NCI-H2227 treated with DMSO at 0.1 percent for 48 hours (cell line): Measurements from ENCODE around the gene WNT5B.

Experiments
- DNase-seq: peaks from one replicate; lab custom pipeline; 2025; lab: John Stamatoyannopoulos, UW

Gene WNT5B

DNA sequence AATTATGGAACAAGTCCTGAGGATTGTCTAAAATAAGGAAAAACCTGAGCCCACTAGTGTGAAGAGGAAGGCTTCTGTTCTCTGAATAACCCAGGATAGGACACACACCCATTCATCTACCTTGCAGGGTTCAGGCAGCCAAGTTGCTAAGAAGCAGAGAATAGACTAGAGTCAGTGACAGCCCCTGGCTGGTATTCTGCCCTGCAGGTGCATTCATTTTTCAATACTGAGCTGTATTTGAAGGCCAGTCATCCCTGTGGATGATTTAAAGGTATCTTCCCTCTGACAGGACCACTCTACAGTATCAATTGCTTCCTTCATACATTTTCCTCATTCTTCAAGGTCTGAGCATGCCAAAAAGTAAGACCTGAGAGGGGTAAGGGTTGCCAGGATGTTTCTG lies 22.9 kb downstream of the WNT5B start:
- DNase-seq: no peak

DNA sequence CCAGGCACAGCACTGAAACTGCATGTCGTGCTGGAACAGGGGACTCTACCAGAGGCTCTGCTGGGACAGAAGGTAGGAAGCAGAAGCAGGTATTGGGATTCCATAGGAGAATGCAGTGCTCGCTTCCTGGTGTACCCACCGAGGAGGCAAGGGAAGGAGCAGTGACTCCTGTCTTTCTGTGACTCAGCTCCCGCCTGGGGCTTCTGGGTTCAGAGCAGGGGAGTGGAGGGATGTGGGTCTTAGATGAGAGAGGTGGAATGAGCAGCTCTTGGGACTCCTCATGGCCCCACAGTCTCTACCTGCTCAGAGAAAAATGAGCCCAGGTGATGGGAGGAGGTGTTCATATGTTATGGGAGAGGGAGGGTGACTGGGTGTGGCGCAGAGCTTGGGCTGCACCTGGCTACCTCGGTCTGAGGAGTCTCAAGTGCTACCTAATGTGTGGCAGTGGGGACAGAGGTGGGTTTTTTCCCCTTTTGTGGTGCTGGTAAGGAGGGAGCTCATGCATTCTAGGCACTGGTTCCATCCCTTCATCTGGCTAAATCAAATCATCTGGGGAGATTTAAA lies 26.3 kb downstream of the WNT5B start:
- no peak for DNase-seq

DNA sequence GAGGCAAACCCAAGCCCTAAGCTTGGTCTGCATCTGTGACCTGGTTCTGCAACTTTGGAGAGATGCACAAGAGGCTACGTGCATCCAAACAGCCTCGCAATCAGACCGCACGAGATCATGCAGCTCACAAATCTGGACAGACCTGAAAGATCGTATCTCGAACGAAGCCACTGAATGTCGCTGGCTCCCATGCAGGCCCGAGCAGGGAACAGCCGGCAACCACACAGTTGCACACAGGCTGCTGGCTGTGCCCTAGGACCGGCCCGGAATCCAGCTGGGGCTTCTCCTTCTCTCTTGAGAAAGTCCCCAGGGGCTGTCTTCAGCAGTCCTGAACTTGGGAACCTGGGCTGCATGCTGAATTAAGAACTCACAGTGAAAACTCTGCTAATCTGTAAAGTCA lies 27.9 kb downstream of the WNT5B start:
- no peak for DNase-seq

DNA sequence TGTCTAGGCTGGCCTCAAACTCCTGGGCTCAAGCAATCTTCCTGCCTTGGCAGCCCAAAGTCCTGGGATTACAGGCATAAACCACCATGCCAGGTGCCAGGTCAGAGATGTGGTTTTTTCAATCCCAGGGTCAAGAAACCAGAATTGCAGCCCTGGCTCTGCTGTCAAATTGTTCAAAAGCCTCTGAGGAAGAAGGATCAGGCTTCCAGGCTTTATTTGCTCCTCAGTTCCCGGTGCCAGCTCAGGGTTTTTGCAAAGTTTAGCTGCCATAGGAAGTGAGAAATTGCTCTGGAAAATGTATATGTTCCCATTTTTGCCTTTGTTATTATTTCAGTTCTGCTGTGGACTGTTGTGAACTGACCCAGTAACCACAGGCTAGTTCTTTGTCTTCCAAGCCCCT lies 28.7 kb downstream of the WNT5B start:
- no peak for DNase-seq

DNA sequence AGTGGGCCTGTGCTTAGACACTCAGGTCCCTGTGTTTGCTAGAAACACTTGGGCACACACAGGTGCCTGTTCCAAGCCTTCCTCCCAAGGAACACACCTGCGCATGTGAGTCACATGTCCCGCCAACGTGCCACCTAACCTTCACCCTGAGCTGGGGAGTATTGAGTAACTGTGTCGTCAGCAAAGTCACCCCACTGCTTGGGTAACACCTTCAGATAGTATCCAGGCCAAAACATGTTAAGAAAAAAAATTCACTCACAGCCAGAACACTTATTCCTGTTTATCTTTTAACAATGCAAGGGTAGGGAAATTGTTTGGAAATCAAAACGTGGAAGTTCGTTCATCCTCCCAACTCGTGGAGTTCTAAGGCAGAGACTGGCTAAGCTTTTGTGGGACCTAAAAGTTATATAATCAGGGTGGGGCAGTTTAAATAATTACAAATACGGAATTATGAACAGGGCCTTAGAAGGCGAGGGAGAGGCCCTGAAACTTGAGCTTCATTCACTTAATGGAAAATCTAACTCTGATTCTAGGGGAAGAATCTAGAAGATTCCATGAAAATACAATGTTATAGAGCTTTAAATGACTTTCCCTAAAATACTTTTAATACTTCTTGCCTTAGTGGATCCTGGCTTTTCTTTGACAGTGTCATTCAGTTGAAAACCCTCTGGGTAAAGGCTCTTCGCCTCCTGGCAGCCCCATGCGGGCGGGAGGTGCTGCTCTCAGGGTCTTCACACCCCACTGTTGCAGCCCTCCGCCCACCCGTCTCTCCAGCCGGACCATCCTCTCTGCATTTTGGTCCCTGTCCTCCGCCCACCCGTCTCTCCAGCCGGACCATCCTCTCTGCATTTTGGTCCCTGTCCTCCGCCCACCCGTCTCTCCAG lies 31.5 kb downstream of the WNT5B start:
- no peak for DNase-seq

DNA sequence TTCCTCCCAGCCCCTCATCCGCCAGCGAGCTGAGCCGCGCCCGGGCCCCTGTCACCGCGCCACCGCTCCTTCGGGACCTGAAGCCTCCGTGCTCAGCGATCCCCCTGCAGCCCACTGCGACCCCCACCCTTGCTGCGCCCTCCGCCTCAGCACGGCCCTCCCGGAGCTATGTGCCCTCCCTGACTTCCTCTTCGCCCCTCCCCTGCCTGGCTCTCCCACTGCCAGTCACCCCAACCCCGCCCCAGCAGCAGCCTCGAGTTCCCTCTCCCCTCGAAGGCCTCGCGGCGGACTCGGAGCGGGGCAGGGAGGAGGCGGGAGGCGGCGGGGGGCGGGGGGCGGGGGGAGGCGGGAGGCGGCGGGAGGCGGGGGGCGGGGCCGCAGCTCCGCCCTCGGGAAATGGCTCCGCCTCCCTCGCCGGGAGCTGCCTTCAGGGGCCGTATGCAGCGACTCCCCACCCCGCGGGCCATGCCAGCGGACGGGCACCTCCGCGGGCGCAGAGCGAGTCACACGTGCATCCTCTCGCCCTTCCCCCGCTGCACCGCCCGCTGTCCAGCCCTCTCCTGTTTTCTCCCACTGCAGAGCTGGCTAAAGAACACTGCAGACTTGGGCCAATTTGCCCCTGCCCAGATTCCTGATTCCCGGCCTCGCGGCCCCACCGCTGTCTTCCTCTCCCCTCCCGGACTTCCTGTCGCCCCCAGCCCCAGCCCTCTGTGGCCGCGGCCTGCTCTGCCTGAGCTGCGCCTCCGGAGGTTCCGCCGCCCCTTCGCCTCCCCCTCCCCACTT lies 32.7 kb downstream of the WNT5B start:
- peak; percentile 45 for DNase-seq

DNA sequence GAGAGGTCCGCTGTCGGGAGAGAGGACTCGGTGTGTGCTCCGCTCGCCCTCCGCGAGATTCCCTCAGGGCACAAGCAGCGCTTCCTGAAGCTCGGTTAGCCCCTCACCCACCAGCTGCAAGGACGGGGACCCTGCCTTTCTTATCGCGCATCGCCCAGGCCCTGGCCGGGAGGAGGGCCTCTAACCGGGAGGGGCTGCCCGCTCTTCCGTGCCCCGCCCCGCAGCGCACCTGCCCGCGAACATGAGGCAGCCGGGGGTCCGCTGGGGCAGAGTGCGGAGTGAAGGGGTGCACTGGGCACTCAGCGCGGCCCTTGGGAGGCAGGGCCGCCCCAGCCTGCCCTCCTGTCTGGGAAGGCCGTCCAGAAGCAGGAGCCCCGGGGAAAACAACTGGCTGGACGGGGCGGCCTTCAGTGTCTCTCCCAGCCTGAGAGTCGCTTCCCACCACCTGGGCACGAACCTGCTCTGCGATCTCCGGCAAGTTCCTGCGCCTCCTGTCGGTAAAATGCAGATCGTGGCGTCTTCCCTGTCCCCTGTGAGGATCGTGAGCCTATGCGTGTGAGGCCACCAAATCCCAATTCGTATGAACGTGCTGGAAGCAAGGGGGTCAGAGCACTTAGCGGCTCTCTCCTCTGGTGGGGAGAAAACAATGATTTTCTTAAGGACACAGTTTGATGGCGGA lies 33.9 kb downstream of the WNT5B start:
- DNase-seq: peak; percentile 7

DNA sequence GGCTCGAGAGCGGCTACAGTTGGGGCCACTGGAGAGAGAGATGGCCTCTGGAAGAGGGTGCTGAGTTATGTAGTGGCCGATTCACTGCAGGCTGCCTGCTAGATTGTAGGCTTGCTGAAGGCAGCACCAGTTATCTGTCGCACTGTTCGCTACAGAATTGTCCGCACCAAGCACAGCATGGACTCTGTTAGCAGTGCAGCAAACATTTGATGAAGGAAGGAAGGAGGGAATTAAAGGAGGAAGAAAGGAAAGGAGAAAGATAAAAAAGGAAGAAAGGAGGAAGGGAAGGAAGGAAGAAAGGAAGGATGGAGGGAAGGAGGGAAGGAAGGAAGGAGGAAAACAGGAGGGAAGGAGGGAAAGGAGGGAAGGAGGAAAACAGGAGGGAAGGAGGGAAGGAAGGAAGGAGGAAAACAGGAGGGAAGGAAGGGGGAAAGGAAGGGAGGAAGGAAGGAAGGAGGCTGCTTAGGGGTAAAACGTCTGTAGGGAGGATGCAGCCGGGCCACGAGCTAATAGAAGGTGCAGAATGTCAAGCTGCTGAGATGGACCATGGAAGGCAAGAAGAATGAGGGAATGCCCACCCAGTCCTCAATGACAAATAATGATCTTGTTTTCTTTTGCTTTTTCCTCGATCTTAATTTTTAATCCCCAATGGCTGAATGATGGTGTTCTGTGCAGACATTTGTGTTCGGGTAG lies 34.6 kb downstream of the WNT5B start:
- DNase-seq: no peak

DNA sequence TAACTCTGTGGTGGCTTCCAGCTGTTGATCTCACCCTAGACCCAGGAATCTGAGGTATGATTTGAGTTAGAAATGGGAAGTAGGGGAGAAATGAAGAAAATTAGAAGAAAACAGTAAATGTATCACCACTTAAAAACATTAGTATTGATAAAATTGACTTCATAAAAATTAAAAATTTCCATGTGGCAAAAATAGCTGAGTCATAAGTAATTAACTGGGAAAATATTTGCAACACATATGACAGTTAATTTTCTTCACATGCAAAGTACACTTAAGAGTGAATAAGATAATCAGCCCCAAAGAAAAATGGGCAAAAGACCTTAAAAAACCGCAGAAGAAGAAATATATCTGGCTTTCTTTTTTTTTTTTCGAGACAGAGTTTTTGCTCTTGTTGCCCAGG lies 36.3 kb downstream of the WNT5B start:
- no peak for DNase-seq

DNA sequence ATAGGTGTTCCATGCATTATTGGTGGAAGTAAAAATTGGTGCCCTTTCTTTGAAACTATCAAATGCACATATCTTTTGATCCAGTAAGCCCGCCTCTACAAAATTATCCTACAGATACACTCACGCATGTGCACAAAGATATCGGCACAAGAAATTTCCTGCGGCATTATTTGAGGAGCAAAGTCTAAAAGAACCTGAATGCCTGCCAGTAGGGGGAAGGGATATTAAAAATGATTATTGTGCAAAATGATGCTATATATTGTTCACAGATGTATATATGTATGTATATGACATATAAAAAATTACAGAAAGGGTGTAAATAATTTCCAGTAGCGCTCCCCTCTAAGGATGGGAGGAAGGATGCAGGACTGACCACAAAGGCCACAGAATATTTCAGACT lies 37.2 kb downstream of the WNT5B start:
- DNase-seq: no peak

DNA sequence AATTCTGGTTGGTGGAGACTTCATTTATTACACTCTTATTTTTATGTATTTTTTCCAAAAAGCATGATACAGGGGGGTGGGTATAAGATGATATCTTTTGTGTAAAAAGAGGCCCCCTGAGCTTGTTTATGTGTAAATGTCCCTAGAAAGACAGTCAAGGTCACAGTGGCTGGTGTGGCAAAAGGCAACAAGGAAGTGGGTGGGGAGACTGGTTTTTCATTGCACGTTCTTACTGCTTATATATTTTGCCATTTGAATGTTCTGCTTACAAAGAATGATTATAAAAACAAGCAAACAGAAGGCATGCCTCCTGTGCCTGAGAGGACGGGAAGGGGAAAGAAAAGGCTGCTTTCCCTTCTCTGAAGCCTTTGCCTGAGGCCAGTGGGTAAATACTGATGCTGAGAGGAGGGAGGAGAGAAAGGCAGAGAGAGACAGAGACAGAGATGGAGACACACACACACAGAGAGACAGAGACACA lies 37.7 kb downstream of the WNT5B start:
- no peak for DNase-seq

DNA sequence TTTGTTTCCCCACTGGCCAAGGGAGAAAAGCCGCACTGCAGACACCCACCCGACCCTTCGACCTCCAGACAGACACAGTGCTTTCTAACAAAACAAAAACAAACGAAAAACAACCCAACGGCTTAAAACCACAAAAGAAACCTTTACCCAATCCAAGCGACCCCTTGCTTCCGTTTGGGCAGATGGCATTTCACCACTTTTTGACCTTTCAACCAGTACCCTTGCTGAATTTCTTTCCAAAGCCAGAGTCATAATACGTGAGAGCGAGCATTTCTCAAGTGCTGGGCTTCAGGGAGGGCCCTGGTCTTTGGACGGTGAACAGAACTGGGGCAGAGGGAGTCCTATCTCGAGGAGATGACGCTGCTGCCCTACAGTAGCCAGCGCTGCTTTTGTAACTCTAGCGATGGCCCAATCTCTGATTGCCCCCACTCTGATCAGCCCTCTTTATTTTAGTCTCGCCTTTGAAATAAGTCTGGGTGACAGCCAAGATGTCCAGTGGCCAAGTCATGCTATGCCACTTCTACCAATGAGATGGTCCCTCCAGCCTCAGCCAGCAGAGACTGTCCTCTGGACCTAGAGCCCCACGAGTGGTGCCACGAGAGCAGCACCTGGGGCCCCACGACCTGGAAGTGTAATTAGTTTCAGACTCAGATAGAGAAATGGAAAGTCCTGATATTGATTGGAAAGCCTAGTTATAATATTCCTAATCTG lies 40.0 kb downstream of the WNT5B start:
- no peak for DNase-seq

DNA sequence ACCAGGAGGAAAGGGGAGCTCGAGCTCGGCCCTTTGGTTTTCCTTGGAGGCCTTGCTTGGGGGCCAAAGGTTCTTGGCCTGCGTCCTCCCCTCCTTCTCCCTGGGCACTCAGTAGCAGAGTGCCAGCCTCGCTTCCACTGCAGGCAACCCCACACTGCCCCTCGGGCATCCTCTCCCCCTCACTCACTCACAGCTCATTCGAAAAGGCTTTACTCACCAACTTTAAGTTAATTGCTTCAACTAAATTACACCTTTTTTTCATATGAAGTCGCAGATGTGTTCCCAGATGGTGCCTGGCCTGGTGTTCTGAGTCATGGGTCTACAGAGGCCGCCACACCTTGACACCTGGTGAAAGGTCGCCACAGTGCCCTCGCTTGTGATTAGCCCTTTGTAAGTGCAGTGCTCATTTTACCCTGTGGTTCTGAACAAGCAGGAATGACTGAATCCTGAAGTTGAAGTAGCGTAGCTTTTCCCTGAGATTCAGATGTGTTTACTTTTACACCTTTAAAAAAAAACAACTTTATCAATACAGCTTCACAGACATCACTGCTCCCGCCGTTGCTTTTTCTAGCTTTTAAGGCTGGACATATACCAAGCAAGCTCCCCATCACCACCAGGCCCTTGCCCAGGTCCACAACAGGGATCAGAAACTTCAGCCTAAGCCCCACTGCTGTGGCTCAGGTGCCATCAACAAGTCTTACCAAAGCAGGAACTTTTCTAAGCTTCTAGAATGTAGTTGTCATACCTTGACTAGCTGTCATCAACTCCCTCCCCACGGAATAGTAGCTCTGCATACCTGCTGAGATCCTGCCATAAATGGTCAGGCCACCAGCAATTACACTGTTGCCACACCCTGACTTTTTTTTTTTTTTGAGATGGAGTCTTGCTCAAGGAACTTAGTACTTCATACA lies 41.6 kb downstream of the WNT5B start:
- no peak for DNase-seq

DNA sequence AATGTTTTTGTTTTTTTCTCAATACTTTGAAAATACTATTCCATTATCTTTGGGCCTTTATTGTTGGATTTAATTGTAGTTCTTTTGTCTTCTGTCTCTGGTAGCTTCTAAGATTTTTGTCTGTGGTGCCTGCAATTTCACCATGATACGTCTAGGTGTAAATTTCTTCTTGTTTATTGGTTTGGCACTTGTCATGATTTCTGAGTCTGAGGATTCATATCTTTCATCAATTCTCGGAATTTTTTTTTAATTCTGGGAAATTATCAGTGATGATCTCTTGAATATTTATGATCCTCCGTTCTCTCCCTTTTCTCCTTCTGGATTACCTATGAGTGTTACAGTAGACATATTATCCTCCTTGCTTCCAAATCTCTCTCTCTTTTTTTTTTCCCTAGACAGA lies 47.0 kb downstream of the WNT5B start:
- no peak for DNase-seq

DNA sequence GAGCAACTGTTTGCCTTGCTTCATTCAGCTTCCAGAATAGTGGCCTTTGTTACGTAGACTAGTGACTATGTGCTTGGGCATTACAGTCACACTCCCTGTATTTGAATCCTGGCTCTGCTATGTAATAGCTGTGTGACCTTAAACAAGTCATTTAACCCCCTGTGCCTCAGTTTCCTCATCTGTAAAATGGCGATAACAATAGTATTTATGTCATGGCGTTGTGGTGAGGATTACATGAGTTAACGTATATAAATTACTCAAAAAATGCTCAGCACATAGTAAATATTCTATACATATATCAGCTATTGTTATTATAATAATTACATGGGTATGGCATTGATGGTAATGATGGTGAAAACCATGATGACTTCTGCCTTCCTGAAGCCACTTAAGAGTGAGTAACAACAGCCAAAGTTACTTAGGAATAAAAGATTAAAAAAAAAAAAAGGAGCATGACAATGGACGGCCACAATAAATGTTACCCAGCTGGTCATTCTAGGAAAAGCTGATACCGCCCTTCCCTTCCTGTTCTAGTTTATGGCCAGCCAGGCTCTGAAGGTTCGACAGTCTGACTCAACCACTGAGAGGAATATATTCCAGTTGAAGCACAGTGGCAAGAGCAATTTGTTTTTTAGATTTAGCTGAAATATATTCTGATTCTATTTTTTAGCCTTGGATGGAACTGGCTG lies 51.9 kb downstream of the WNT5B start:
- no peak for DNase-seq

DNA sequence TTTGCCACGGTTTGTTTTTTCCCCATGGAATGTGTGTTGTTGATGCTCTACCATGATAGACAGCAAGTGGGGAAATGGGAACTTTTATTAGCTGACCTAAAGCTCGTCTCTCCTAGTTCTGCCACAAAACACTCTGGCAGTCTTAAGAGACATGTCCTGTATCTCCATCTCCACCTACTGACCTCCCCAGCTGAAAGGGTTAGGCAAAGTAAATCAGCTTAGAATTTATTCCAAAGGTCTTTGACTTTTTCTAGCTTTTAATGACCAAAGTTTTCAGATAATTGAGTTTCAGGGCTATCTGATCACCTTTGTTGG lies 52.4 kb downstream of the WNT5B start:
- DNase-seq: no peak

DNA sequence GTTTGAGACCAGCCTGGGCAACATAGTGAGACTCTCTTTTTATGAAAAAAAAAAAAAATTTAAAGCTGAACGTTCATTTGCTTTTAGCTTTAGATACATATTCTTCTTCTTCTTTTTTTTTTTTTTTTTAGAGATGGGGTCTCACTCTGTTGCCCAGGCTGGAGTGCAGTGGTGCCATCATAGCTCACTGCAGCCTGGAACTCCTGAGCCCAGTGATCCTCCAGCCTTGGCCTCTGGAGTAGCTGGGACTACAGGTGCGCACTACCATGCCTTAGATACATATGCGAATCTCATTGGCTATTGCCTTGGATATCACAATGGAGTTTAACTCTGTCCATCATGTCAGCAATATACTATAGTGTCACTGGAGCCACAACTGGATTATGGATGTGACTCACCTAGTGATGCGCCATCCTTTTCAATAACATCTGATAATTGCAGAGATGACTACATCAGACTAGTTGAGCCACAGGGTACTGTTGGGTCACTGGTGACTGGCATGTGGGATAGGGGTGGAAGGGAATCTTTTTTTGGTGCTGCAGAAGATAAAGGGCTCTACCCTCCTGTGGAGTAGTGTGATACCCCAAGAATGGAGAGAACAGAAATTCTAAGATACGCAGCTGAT lies 59.2 kb downstream of the WNT5B start:
- no peak for DNase-seq

DNA sequence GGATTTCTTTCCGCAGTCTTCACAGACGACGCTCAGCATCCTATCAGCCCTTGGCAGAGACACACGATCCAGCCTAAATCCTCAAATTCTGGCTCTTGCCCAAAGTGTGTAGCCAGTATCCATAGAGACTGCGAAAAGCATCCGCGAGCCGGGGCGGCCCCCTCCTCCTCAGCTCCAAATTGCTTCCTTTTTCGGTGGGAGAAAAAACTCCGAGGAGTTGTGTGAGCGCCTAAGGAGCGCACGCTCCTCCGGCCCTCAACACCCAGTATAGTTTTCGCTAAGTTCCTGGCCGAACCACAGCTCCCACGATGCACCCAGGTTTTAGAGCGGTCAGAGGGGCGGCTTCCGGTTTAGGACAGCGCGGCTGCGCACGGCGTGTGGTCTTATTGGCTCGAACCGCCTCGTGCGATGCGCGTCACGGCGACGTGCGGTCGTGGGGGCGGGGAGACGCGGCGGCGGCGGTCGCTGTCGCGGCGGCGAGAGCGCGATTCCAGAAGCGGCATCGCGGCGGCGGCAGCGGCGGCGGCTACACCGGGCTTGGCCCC lies 61.6 kb downstream of the WNT5B start, which contains the start of gene ADIPOR2:
Gene ADIPOR2 (plus strand): TSS at position 493 of the 545 bp plus-strand sequence. CDS start 63,274 bp downstream, outside the sequence.
- peak; percentile 66 for DNase-seq
